Neural cell (in vitro differentiated cells): ENCODE results near the gene ASCC2. TPM values are rescaled to one million over a fixed set of nuclear protein-coding genes. Genes with fewer than 3 reads are reported as not detected.

Experiments used
- H2AFZ ChIP-seq: fragments of 200-600, 300-800 bp; sonication (generic), shearing (Covaris generic); 2 replicates; pipeline ENCODE4 v1.6.0; 2014; ENCODE audit warnings: low read depth, mild to moderate bottlenecking, antibody characterized with exemption, low read length, moderate library complexity
- H3F3A ChIP-seq: fragments of 200-600 bp; shearing (Covaris generic); 2 replicates; pipeline ENCODE4 v1.6.1; 2016; ENCODE audit warnings: mild to moderate bottlenecking, moderate library complexity, mixed read lengths, antibody characterized with exemption, low read length; ENCODE audit not compliant: insufficient read depth, poor library complexity, severe bottlenecking
- H3K27ac ChIP-seq: fragments of 200-600, 300-800 bp; sonication (generic), shearing (Covaris generic); 2 replicates; pipeline ENCODE4 v1.5.1; 2014; ENCODE audit warnings: mild to moderate bottlenecking, low read length, moderate library complexity
- H3K27me3 ChIP-seq: fragments of 300-800, 200-600 bp; sonication (generic), shearing (Covaris generic); 2 replicates; pipeline ENCODE4 v1.6.0; 2014; ENCODE audit warnings: mild to moderate bottlenecking, low read depth, low read length, moderate library complexity; ENCODE audit not compliant: insufficient read depth
- H3K36me3 ChIP-seq: fragments of 300-800, 200-600 bp; sonication (generic), shearing (Covaris generic); 2 replicates; pipeline ENCODE4 v1.5.1; 2014; ENCODE audit warnings: mild to moderate bottlenecking, antibody characterized with exemption, low read length, moderate library complexity; ENCODE audit not compliant: insufficient read depth
- H3K4me2 ChIP-seq: fragments of 300-800, 200-600 bp; sonication (generic), shearing (Covaris generic); 2 replicates; pipeline ENCODE4 v1.6.0; 2014; ENCODE audit warnings: mild to moderate bottlenecking, low read length
- H3K4me3 ChIP-seq: fragments of 300-800, 200-600 bp; sonication (generic), shearing (Covaris generic); 2 replicates; pipeline ENCODE4 v1.5.1; 2014; ENCODE audit warnings: mild to moderate bottlenecking, low read length, moderate library complexity
- H3K79me2 ChIP-seq: fragments of 200-600 bp; shearing (Covaris generic); replicated peaks from 2 replicates; pipeline ENCODE4 v1.6.0; 2014; ENCODE audit warnings: mild to moderate bottlenecking, low read length, moderate library complexity; ENCODE audit not compliant: insufficient read depth
- H3K9ac ChIP-seq: fragments of 300-800, 200-600 bp; sonication (generic), shearing (Covaris generic); 2 replicates; pipeline ENCODE4 v1.6.1; 2016; ENCODE audit warnings: mild to moderate bottlenecking, low read length, mixed read lengths
- H3K9me2 ChIP-seq: fragments of 200-600 bp; shearing (Covaris generic); 2 replicates; pipeline ENCODE4 v1.6.1; 2016; ENCODE audit warnings: mild to moderate bottlenecking, low read length, mixed read lengths; ENCODE audit not compliant: insufficient read depth
- H3K9me3 ChIP-seq: fragments of 200-600, 300-800 bp; sonication (generic), shearing (Covaris generic); 2 replicates; pipeline ENCODE4 v1.6.1; 2016; ENCODE audit warnings: mild to moderate bottlenecking, mixed run types, low read length, moderate library complexity, mixed read lengths
- H4K20me1 ChIP-seq: fragments of 200-600 bp; shearing (Covaris generic); 2 replicates; pipeline ENCODE4 v1.6.1; 2016; ENCODE audit warnings: mild to moderate bottlenecking, mixed run types; ENCODE audit not compliant: insufficient read depth
- CTCF ChIP-seq: fragments of 450-650 bp; IDR thresholded peaks from 2 replicates; pipeline ENCODE4 v1.5.1; 2014; ENCODE audit warnings: antibody characterized with exemption, mild to moderate bottlenecking, moderate library complexity; ENCODE audit not compliant: poor library complexity, severe bottlenecking
- EP300 ChIP-seq: fragments of 450-650 bp; conservative IDR thresholded peaks from 2 replicates; pipeline ENCODE4 v1.6.1; 2014; ENCODE audit warnings: antibody characterized with exemption, mild to moderate bottlenecking, moderate library complexity; ENCODE audit not compliant: poor library complexity, severe bottlenecking
- EZH2 ChIP-seq: fragments of 200-600, 300-800 bp; shearing (Covaris generic), sonication (generic); IDR thresholded peaks from 2 replicates; pipeline ENCODE4 v1.6.1; 2014; ENCODE audit warnings: antibody characterized with exemption, low read length, borderline replicate concordance, mild to moderate bottlenecking; ENCODE audit not compliant: insufficient read depth, poor library complexity, severe bottlenecking
- MXI1 ChIP-seq: fragments of 450-650 bp; conservative IDR thresholded peaks from 2 replicates; pipeline ENCODE4 v1.6.1; 2014; ENCODE audit warnings: antibody characterized with exemption, mild to moderate bottlenecking; ENCODE audit not compliant: poor library complexity, severe bottlenecking
- POLR2AphosphoS5 ChIP-seq: IDR thresholded peaks from 2 replicates; pipeline ENCODE4 v1.6.1; 2012
- RAD21 ChIP-seq: fragments of 450-650 bp; conservative IDR thresholded peaks from 2 replicates; pipeline ENCODE4 v1.6.1; 2014; ENCODE audit warnings: antibody characterized with exemption, mild to moderate bottlenecking, moderate library complexity
- REST ChIP-seq: IDR thresholded peaks from 2 replicates; pipeline ENCODE4 v1.6.1; 2012; ENCODE audit warnings: borderline replicate concordance
- SMC3 ChIP-seq: fragments of 450-650 bp; conservative IDR thresholded peaks from 2 replicates; pipeline ENCODE4 v1.6.1; 2014; ENCODE audit warnings: antibody characterized with exemption, mild to moderate bottlenecking, moderate library complexity; ENCODE audit not compliant: poor library complexity
- TAF1 ChIP-seq: IDR thresholded peaks from 2 replicates; pipeline ENCODE4 v1.6.1; 2012; ENCODE audit warnings: low read depth
- polyA plus RNA-seq: library from polyadenylated mRNA; depleted of rRNA; stranded (reverse); fragments of >200 nt; gene quantifications from 2 replicates; pipeline ENCODE4 v1.2.3, GENCODE V29; 2014

Gene ASCC2
- polyA plus RNA-seq, 1 donor from 2014 or later: 26.2 TPM

GRCh38 chr22:29750559-29751538 lies 87.2 kb downstream of the ASCC2 start:
- Histone ChIP-seq H3K9me3 (no peaks in the 10 kb centered on the region), H3K79me2 (no peaks in the 10 kb centered on the region), H3K9me2 (no peaks in the 10 kb centered on the region), H3K36me3 (no peaks in the 10 kb centered on the region), H3K4me2 (no peak overlapping the region), H3K27ac (no peak overlapping the region), H4K20me1 (no peaks in the 10 kb centered on the region), H3K27me3 (no peaks in the 10 kb centered on the region), H2AFZ (no peak overlapping the region), H3F3A (no peaks in the 10 kb centered on the region), H3K9ac (no peak overlapping the region), H3K4me3 (no peak overlapping the region)
- no peak for TF ChIP-seq SMC3
- no peak for TF ChIP-seq POLR2AphosphoS5
- TF ChIP-seq REST: no peak
- TF ChIP-seq RAD21: no peak
- no peak for TF ChIP-seq TAF1
- TF ChIP-seq EZH2: no peak
- no peak for TF ChIP-seq CTCF
- no peak for TF ChIP-seq MXI1
- no peak for TF ChIP-seq EP300

- Histone ChIP-seq H4K20me1 (no peaks in the 10 kb centered on the region), H3K4me2 (no peak overlapping the region), H3K9me2 (no peaks in the 10 kb centered on the region), H2AFZ (no peak overlapping the region), H3F3A (no peaks in the 10 kb centered on the region), H3K27ac (no peak overlapping the region), H3K79me2 (no peaks in the 10 kb centered on the region), H3K4me3 (no peak overlapping the region), H3K9me3 (no peaks in the 10 kb centered on the region), H3K36me3 (no peaks in the 10 kb centered on the region), H3K9ac (no peak overlapping the region), H3K27me3 (no peaks in the 10 kb centered on the region)
- TF ChIP-seq EZH2 (no peak), TAF1 (no peak), MXI1 (no peak), REST (no peak), RAD21 (no peak), CTCF (no peak), SMC3 (no peak), EP300 (no peak), POLR2AphosphoS5 (no peak)
These were observed 88.0 kb downstream of the ASCC2 start for GRCh38 chr22:29750029-29750428.
